ENCODE data around the gene YWHAH. TPM values are rescaled to one million over a fixed set of nuclear protein-coding genes. Genes with fewer than 3 reads are reported as not detected.

Gene YWHAH
- total RNA-seq: 29.8 and 131 TPM in 2 replicates

DNA sequence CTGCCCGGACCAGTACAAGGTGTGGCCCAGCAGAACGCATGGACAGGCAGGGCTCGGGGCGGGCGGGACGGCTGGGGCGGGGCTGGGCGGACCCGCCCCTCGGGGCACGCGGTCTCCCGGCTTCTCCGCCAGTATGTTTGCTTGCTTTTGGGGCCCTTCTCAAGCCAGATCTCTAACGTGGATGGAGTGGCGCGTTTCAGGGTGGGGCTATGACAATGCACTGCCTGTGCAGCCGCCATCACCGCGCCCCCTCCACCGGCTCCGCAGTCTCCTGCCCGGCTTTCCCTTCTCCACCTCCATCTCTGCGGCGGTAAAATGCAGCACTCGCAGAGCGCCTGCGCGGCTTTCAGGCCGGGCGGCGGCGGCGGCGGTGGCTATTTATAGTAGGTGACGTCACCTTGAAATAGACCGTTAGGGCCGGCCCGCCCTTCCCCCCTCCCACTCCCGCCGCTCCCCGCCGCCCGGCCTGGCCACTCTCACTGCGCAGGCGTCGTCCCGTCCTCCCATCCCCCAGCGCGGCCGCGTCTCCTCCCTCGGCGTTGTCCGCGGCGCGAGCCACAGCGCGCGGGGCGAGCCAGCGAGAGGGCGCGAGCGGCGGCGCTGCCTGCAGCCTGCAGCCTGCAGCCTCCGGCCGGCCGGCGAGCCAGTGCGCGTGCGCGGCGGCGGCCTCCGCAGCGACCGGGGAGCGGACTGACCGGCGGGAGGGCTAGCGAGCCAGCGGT, at the start of gene YWHAH:
YWHAH (plus strand) TSS at position 558 of the 722 bp plus-strand sequence. CDS start 199 bp downstream, outside the sequence.

Other genes with a start within 250 kb of the YWHAH start
- gene PRR14L, start 194.4 kb upstream of the YWHAH start, total RNA-seq: 16.4 and 17.8 TPM in 2 replicates
- 8.7 and 15.1 TPM in 2 replicates for gene DEPDC5, start 190.5 kb upstream of the YWHAH start, total RNA-seq
- gene SLC5A1, start 98.7 kb downstream of the YWHAH start, total RNA-seq: not detected in 2 replicates
- not detected in 2 replicates for gene C22orf42, start 214.8 kb downstream of the YWHAH start, total RNA-seq